Measurements from ENCODE around the gene PTPRT. TPM values are rescaled to one million over a fixed set of nuclear protein-coding genes. Genes with fewer than 3 reads are reported as not detected.

PTPRT gene
- total and polyA plus RNA-seq, 10 of the 15 experiments (the other 5 are each of a cell fraction or from before 2014, with no cell fraction given) = not detected

DNA sequence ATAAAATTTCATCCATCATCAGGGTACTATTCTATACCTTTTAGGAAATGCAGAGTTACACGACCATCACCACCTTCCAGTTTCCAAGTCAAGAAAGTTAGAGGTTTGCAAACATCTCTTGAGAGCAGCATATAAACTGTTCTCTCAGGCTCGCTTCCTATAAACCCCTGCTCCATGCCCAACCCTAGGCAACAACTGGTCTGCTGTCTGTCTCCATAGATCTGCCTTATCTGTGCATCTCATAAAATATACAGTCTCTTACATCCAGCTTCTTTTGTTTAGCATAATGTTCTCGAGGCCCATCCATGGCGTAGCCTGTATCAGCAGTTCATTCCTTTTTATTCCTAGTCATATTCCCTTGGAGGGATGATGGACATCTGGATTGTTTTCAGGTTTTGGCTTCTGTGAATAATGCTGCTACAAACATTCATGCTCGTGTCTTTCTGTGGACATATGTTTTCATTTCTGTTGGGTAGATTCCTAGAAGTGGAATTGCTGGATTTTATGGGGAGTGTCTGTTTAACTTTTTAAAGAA lies 6.1 kb downstream of the PTPRT start:
- Histone ChIP-seq H4K20me1 (ENCODE audit: control insufficient read depth, insufficient read depth) (no peaks in the 10 kb centered on the region), H3K4me2 (ENCODE audit: control insufficient read depth, insufficient read depth) (no peak overlapping the region), H2AFZ (ENCODE audit: control insufficient read depth, low read depth, low read length) (no peak overlapping the region), H3K27ac (ENCODE audit: control insufficient read depth, insufficient read depth) (no peak overlapping the region), H3K9ac (ENCODE audit: control insufficient read depth, insufficient read depth, low read length) (no peak overlapping the region), H3K4me3 (no peak overlapping the region), H3K27me3 (replicated peaks in 1 of 2; ENCODE audit: control insufficient read depth in 2 of 2, insufficient read depth in 2 of 2, low read length in 1 of 2) (peaks cover 0 to 3% of the 10 kb centered on the region in 2 experiments; a peak in 3 of 4 replicates), H3K9me3 (replicated peaks; ENCODE audit: control insufficient read depth, insufficient read depth, low read length) (no peaks in the 10 kb centered on the region), H3K79me2 (ENCODE audit: control insufficient read depth, insufficient read depth, low read length) (no peaks in the 10 kb centered on the region), H3K4me1 (ENCODE audit: control insufficient read depth, insufficient read depth, low read length) (no peaks in the 10 kb centered on the region), H3K36me3 (ENCODE audit: control insufficient read depth in 2 of 2, insufficient read depth in 2 of 2, low read length in 1 of 2) (no peaks in the 10 kb centered on the region)
- SMC1A ChIA-PET (ENCODE audit: uncharacterized antibody, unreplicated experiment) = no interaction called here
- CTCF ChIA-PET = no interaction called here
- DNase-seq (ENCODE audit: low read depth, low spot score) (no peak), ATAC-seq (no peak), FAIRE-seq (no peak)
- intact Hi-C loops (cut with micrococcal nuclease; ENCODE audit: unreplicated experiment) (no loop called here), in situ Hi-C loops (cut with MboI) (loop anchor here (10.0 kb wide), 2 partner anchors 1229 to 1439 kb away; no protein-coding TSS in a partner anchor)
- POLR2A ChIA-PET = no interaction called here
- TF ChIP-seq RBBP5 (conservative IDR thresholded peaks at IDR 0.05) = no peak
- TF ChIP-seq, protein P1, sequence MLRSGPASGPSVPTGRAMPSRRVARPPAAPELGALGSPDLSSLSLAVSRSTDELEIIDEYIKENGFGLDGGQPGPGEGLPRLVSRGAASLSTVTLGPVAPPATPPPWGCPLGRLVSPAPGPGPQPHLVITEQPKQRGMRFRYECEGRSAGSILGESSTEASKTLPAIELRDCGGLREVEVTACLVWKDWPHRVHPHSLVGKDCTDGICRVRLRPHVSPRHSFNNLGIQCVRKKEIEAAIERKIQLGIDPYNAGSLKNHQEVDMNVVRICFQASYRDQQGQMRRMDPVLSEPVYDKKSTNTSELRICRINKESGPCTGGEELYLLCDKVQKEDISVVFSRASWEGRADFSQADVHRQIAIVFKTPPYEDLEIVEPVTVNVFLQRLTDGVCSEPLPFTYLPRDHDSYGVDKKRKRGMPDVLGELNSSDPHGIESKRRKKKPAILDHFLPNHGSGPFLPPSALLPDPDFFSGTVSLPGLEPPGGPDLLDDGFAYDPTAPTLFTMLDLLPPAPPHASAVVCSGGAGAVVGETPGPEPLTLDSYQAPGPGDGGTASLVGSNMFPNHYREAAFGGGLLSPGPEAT (IDR thresholded peaks at IDR 0.05; ENCODE audit: low read depth) = no peak
- TF ChIP-seq ESRRA (IDR thresholded peaks at IDR 0.05; ENCODE audit: low read length) = no peak
- TF ChIP-seq ZBTB11 (CRISPR knock-in tag; IDR thresholded peaks at IDR 0.05) = no peak
- TF ChIP-seq, protein P2, sequence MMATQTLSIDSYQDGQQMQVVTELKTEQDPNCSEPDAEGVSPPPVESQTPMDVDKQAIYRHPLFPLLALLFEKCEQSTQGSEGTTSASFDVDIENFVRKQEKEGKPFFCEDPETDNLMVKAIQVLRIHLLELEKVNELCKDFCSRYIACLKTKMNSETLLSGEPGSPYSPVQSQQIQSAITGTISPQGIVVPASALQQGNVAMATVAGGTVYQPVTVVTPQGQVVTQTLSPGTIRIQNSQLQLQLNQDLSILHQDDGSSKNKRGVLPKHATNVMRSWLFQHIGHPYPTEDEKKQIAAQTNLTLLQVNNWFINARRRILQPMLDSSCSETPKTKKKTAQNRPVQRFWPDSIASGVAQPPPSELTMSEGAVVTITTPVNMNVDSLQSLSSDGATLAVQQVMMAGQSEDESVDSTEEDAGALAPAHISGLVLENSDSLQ (IDR thresholded peaks at IDR 0.05) = no peak
- no peak for TF ChIP-seq JUND (IDR thresholded peaks at IDR 0.05; ENCODE audit: low read depth, low read length)
- no peak for TF ChIP-seq PRDM15 (CRISPR knock-in tag; IDR thresholded peaks at IDR 0.05)
- no peak for TF ChIP-seq NR2C1 (IDR thresholded peaks at IDR 0.05)
- WGBS (ENCODE audit: insufficient coverage, insufficient replicate concordance, low lambda C conversion rate, missing lambda C conversion rate) = 0% methylated on average over 5 of the region's 5 CpGs
- BruUV-seq (replicated peaks) = no TSS peak
- RAD21 ChIA-PET (ENCODE audit: unreplicated experiment) = no interaction called here
